WI38 (cell line): Measurements from ENCODE around the gene UQCRC1.

ENCODE experiments used
- H3K4me3 ChIP-seq: 2 replicates; pipeline ENCODE4 v1.5.1; 2011; ENCODE audit warnings: low read depth, mild to moderate bottlenecking, control low read depth, low read length
- CTCF ChIP-seq: IDR thresholded peaks from 2 replicates; pipeline ENCODE4 v1.5.1; 2012; ENCODE audit warnings: low read depth, mild to moderate bottlenecking, control low read depth, low read length

Gene UQCRC1

GRCh38 chr3:48633256-48633655 is 23.8 kb upstream of the UQCRC1 start:
- H3K4me3 ChIP-seq, result no peak overlapping the region
- no peak for TF ChIP-seq CTCF

- TF ChIP-seq CTCF, result no peak
- H3K4me3 ChIP-seq, result no peak overlapping the region
These were observed 22.3 kb upstream of the UQCRC1 start for GRCh38 chr3:48631516-48632448.

GRCh38 chr3:48630833-48631232 is 21.4 kb upstream of the UQCRC1 start:
- H3K4me3 ChIP-seq, result no peak overlapping the region
- no peak for TF ChIP-seq CTCF

GRCh38 chr3:48630407-48630806 is 21.0 kb upstream of the UQCRC1 start:
- TF ChIP-seq CTCF, result no peak
- H3K4me3 ChIP-seq, result no peak overlapping the region

GRCh38 chr3:48629894-48630293 is 20.4 kb upstream of the UQCRC1 start:
- TF ChIP-seq CTCF, result no peak
- no peak overlapping the region for H3K4me3 ChIP-seq

- no peak for TF ChIP-seq CTCF
- H3K4me3 ChIP-seq, result no peak overlapping the region
These were observed 19.0 kb upstream of the UQCRC1 start for GRCh38 chr3:48628277-48629017.

GRCh38 chr3:48625600-48625999 is 16.2 kb upstream of the UQCRC1 start:
- no peak overlapping the region for H3K4me3 ChIP-seq
- no peak for TF ChIP-seq CTCF
